ENCODE measurements around the gene ZSCAN26. TPM values are rescaled to one million over a fixed set of nuclear protein-coding genes. Genes with fewer than 3 reads are reported as not detected.

Gene ZSCAN26
- total RNA-seq, 1 donor from 2014 or later = 40.5 TPM

- Histone ChIP-seq H3F3A (ENCODE audit: low read depth) (no peaks in the 10 kb centered on the region), H3K4me1 (no peaks in the 10 kb centered on the region), H4K20me1 (ENCODE audit: low read depth) (no peaks in the 10 kb centered on the region), H3K9ac (no peak overlapping the region), H3K79me2 (ENCODE audit: low read depth) (no peaks in the 10 kb centered on the region), H3K27me3 (no peaks in the 10 kb centered on the region), H3K36me3 (peaks cover 9% of the 10 kb centered on the region), H2AFZ (replicated peaks) (no peak overlapping the region), H3K27ac (no peak overlapping the region), H3K4me3 (no peak overlapping the region), H3K9me3 (ENCODE audit: low read depth) (peaks cover 15% of the 10 kb centered on the region), H3K4me2 (no peak overlapping the region)
- no peaks in the 10 kb centered on the region for H3K27me3 Mint-ChIP-seq (ENCODE audit: insufficient read depth, low read depth)
- TF ChIP-seq EZH2 (IDR thresholded peaks at IDR 0.05) (no peak), CTCF (IDR thresholded peaks at IDR 0.05) (no peak), EZH2phosphoT487 (IDR thresholded peaks at IDR 0.05) (no peak)
- no peak overlapping the region for H3K4me3 Mint-ChIP-seq
- H3K27ac Mint-ChIP-seq = no peak overlapping the region
- H3K9me3 Mint-ChIP-seq = peaks cover 40% of the 10 kb centered on the region
- H3K36me3 Mint-ChIP-seq = peaks cover 49% of the 10 kb centered on the region
- DNase-seq (ENCODE audit: low spot score) = no peak
- H3K4me1 Mint-ChIP-seq = no peaks in the 10 kb centered on the region
Measured at GRCh38 chr6:28326371-28326948, 59.5 kb downstream of the ZSCAN26 start.

Small RNA genes within 50 kb of the gene (small RNA-seq; reads per million reads assigned to genes)
- not detected for gene AL021997.1
- not detected for gene AL021997.2

Other genes starting within 250 kb of the ZSCAN26 start
- 1.9 and 2.1 TPM in 2 replicates for gene ZNF165, start 186.6 kb upstream of the ZSCAN26 start, total RNA-seq (ENCODE audit: low replicate concordance)
- 8.4 and 17.7 TPM in 2 replicates for gene ZSCAN16, start 142.5 kb upstream of the ZSCAN26 start, total RNA-seq (ENCODE audit: low replicate concordance)
- 42.7 and 43.1 TPM in 2 replicates for gene ZKSCAN8, start 125.3 kb upstream of the ZSCAN26 start, total RNA-seq (ENCODE audit: low replicate concordance)
- 34.6 and 34.7 TPM in 2 replicates for gene ZSCAN9, start 41.9 kb upstream of the ZSCAN26 start, total RNA-seq (ENCODE audit: low replicate concordance)
- 5.9 and 9.8 TPM in 2 replicates for gene ZKSCAN4, start 14.9 kb upstream of the ZSCAN26 start, total RNA-seq (ENCODE audit: low replicate concordance)
- gene NKAPL, start 7.8 kb upstream of the ZSCAN26 start, total RNA-seq (ENCODE audit: low replicate concordance) = not detected in 2 replicates
- gene PGBD1, start 14.4 kb downstream of the ZSCAN26 start, total RNA-seq (ENCODE audit: low replicate concordance) = 13.6 and 13.8 TPM in 2 replicates
- gene ZSCAN31, start 69.0 kb downstream of the ZSCAN26 start, total RNA-seq (ENCODE audit: low replicate concordance) = 6.6 and 8.3 TPM in 2 replicates
- gene ZKSCAN3, start 82.8 kb downstream of the ZSCAN26 start, total RNA-seq (ENCODE audit: low replicate concordance) = 9.0 and 12.3 TPM in 2 replicates
- 15.1 and 20.7 TPM in 2 replicates for gene ZSCAN12, start 132.6 kb downstream of the ZSCAN26 start, total RNA-seq (ENCODE audit: low replicate concordance)
- 20.4 and 21.3 TPM in 2 replicates for gene ZSCAN23, start 176.3 kb downstream of the ZSCAN26 start, total RNA-seq (ENCODE audit: low replicate concordance)
- not detected in 2 replicates for gene GPX6, start 248.7 kb downstream of the ZSCAN26 start, total RNA-seq (ENCODE audit: low replicate concordance)

Data from neural progenitor cell (in vitro differentiated cells).